ENCODE data around the gene XAB2. TPM values are rescaled to one million over a fixed set of nuclear protein-coding genes. Genes with fewer than 3 reads are reported as not detected.

XAB2 gene
- total and polyA plus RNA-seq, 9 donors, result 23.0 to 34.6 (median 27.4) TPM

DNA sequence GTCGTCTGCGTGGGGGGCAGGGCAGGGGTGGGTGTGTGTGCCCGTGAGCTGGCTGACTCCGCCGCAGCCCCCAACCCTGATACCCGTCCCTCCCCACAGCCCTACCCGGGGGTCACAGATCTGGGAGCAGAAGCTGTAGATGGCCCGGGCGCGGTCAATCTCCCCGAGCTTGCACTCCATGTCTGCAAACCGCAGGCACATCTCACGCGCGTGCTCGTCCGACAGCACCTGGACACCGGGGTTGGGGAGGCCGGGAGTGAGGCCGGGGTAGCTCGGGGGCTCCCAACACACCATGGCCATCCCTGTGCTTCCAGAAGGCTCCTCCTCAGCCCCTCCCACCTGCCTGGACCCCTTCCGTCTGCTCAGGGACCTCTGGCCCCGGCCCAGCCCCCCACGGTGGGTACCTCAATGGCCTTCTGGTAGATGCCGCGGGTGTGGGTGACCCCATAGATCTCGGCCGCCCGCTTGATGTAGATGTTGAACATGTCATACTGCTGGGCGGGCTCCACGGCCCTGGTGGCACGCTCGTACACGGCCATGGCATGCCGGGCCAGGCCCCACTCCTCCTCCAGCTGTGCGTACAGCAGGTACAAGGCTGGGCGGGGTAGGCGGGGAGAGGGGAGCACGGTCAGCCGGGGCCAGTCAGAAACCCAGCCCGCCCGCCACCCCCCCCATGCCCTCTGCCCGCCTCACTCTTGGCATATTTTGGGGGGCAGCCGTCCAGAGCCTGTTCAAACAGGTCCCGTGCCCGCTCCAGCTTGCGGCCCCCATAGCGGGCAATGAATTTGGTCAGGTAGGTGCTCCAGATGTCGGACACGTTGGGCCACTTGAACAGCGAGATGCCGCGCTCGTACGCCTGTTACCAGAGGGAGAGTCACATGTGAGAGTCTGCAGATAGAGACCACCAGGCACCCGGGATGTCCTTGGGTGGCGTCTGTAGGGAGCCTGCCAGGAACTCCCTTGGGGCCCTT lies 8.6 kb downstream of the XAB2 start:
- DNase-seq, result no peak
- H3K4me3 ChIP-seq (ENCODE audit: low read length), result no peak overlapping the region
- 94% methylated on average over 39 of the region's 57 CpGs for WGBS (ENCODE audit: insufficient coverage)
- H3K4me1 ChIP-seq (ENCODE audit: control insufficient read depth, insufficient read depth, low read length), result peaks cover 13% of the 10 kb centered on the region
- H3K27ac ChIP-seq (ENCODE audit: low read length), result no peak overlapping the region
- no peaks in the 10 kb centered on the region for H3K27me3 ChIP-seq (ENCODE audit: control insufficient read depth, insufficient read depth, low read length)
- H3K9me3 ChIP-seq (replicated peaks; ENCODE audit: control insufficient read depth, low read depth, low read length), result no peaks in the 10 kb centered on the region
- H3K36me3 ChIP-seq (ENCODE audit: control insufficient read depth, insufficient read depth, low read length), result peaks cover 48% of the 10 kb centered on the region

DNA sequence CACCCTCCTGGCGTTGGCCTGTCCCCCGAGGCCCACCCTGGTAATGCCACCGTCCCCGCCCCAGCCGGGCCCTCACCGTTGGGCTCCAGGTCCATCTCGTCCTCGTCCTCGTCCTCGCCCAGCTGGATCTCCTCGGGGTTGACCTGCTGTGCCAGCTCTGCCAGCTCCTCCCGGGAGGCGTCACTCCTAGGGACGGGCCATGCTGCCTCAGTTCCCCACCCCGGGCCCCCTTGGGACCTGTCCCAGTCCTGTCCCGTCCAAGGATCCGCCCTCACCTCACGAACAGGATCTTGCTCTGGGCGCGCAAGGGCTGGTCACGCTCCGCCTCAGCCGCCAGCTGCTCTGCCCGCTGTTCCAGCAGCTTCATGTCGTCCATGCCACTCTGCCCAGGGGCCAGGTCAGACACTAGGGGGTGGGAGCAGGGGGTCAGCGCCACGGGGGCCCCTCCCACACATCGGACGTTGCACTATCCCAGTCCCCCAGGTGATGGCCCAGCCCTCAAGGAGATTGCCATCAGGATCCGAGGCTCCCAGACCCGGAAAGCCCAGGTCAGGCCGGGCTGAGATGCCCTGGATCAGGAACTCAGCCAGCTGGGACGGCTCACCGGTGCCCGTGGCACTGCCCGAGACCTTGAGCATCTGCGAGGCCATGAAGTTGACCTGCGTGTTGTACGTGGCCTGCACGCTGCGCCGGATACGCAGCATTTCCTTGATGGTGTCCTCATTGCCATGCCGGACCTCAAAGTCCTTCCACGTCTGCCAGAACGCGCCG lies 9.5 kb downstream of the XAB2 start:
- Histone ChIP-seq H3K4me1 (ENCODE audit: control insufficient read depth, insufficient read depth, low read length) (peaks cover 13% of the 10 kb centered on the region), H3K27me3 (ENCODE audit: control insufficient read depth, insufficient read depth, low read length) (no peaks in the 10 kb centered on the region), H3K9me3 (replicated peaks; ENCODE audit: control insufficient read depth, low read depth, low read length) (no peaks in the 10 kb centered on the region), H3K27ac (ENCODE audit: low read length) (no peak overlapping the region), H3K36me3 (ENCODE audit: control insufficient read depth, insufficient read depth, low read length) (peaks cover 45% of the 10 kb centered on the region), H3K4me3 (ENCODE audit: low read length) (no peak overlapping the region)
- DNase-seq, result no peak
- WGBS (ENCODE audit: insufficient coverage), result 88% methylated on average over 47 of the region's 48 CpGs

DNA sequence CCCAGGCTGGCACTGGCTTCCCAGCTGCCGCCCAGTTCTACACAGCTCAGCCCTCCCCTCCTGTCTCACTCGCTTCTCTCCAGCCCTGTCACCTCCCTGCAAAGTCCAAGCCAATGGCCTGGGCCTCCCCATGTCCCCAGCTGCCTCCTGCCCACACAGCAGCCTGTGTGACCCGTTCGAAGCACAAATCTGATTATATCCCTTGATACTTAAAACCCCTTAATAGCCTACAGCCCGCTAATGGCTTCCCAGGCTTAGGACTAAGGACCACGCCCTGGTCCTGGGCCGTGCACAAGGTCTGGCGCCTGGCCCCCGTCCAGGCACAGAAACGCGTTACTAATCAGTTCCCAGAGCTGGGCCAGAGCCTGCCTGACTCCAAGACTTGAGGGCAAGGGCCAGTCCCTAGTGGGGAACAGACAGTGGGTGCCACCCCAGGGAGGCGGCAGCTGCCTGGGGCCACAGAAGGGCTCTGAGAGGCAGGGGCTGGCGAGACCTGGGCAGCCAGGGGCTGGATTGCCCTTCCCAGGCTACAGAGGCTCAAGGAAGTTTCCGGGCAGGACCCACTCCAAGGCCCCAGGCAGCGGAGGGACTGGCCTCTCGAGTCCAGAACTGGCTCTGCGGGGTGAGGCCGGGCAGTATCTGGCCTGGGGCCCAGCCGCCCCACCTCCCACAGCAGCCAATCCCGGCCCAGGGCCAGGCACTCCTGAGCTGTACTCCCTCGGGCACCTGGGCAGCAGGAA lies 10.4 kb downstream of the XAB2 start:
- H3K4me3 ChIP-seq (ENCODE audit: low read length), result no peak overlapping the region
- H3K9me3 ChIP-seq (replicated peaks; ENCODE audit: control insufficient read depth, low read depth, low read length), result no peaks in the 10 kb centered on the region
- 59% methylated on average over 13 of the region's 21 CpGs for WGBS (ENCODE audit: insufficient coverage)
- peak; percentile 43 for DNase-seq
- peaks cover 40% of the 10 kb centered on the region for H3K36me3 ChIP-seq (ENCODE audit: control insufficient read depth, insufficient read depth, low read length)
- peaks cover 13% of the 10 kb centered on the region for H3K4me1 ChIP-seq (ENCODE audit: control insufficient read depth, insufficient read depth, low read length)
- no peaks in the 10 kb centered on the region for H3K27me3 ChIP-seq (ENCODE audit: control insufficient read depth, insufficient read depth, low read length)
- no peak overlapping the region for H3K27ac ChIP-seq (ENCODE audit: low read length)

DNA sequence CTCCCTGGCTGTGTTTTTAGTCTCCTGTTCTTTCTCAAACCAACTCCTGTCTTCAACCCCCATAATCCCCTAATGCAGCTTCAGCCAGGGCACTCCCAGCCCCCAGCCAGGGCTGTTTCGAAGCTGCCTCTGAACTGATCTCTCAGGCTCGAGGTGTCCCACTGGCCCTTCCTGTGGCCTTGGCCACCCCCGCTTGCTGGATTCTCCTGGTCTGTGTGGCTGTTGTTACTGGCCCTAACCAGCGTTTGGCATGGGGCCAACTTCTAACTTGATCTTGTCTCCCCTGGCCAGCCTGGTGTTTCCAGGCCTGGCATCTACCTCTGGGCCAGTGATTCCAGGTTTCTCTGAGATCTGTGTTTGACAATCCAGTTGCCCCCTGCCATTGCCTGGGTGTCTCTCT lies 11.0 kb downstream of the XAB2 start:
- peaks cover 36% of the 10 kb centered on the region for H3K36me3 ChIP-seq (ENCODE audit: control insufficient read depth, insufficient read depth, low read length)
- peaks cover 13% of the 10 kb centered on the region for H3K4me1 ChIP-seq (ENCODE audit: control insufficient read depth, insufficient read depth, low read length)
- H3K4me3 ChIP-seq (ENCODE audit: low read length), result no peak overlapping the region
- WGBS (ENCODE audit: insufficient coverage), result 60% methylated on average over 4 of the region's 4 CpGs
- no peaks in the 10 kb centered on the region for H3K27me3 ChIP-seq (ENCODE audit: control insufficient read depth, insufficient read depth, low read length)
- H3K27ac ChIP-seq (ENCODE audit: low read length), result no peak overlapping the region
- DNase-seq, result no peak
- no peaks in the 10 kb centered on the region for H3K9me3 ChIP-seq (replicated peaks; ENCODE audit: control insufficient read depth, low read depth, low read length)

DNA sequence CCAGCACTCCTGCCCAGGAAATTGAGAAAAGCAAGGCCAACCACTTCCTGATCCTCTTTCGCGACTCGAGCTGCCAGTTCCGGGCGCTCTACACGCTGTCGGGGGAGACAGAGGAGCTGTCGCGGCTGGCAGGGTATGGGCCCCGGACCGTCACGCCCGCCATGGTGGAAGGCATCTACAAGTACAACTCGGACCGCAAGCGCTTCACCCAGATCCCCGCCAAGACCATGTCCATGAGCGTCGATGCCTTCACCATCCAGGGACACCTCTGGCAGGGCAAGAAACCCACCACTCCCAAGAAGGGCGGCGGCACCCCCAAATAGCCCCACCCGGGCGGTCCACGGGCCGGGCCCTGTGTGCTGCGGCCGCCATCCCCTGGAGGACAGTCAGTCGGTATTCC lies 11.6 kb downstream of the XAB2 start:
- Histone ChIP-seq H3K4me3 (ENCODE audit: low read length) (no peak overlapping the region), H3K4me1 (ENCODE audit: control insufficient read depth, insufficient read depth, low read length) (peaks cover 13% of the 10 kb centered on the region), H3K27me3 (ENCODE audit: control insufficient read depth, insufficient read depth, low read length) (no peaks in the 10 kb centered on the region), H3K27ac (ENCODE audit: low read length) (no peak overlapping the region), H3K36me3 (ENCODE audit: control insufficient read depth, insufficient read depth, low read length) (peaks cover 30% of the 10 kb centered on the region), H3K9me3 (replicated peaks; ENCODE audit: control insufficient read depth, low read depth, low read length) (no peaks in the 10 kb centered on the region)
- 86% methylated on average over 22 of the region's 28 CpGs for WGBS (ENCODE audit: insufficient coverage)
- DNase-seq, result no peak

DNA sequence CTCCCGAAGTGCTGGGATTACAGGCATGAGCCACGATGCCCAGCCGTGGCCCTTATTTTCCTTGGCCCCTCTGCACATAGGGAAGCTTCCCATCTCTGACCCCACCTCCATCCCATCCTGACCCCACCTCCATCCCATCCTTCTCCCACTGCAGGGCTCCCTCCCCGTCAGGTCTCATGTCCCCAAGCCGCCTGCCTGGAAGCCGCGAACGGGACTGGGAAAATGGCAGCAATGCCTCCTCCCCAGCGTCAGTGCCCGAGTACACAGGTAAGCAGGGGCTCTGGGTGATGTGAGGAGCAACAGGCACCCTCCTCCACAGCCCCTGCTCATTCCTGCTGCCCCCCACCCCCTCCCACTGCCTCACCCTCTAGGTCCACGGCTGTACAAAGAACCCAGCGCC lies 12.2 kb downstream of the XAB2 start:
- no peak for DNase-seq
- peaks cover 13% of the 10 kb centered on the region for H3K4me1 ChIP-seq (ENCODE audit: control insufficient read depth, insufficient read depth, low read length)
- no peak overlapping the region for H3K4me3 ChIP-seq (ENCODE audit: low read length)
- 77% methylated on average over 5 of the region's 12 CpGs for WGBS (ENCODE audit: insufficient coverage)
- H3K27ac ChIP-seq (ENCODE audit: low read length), result no peak overlapping the region
- H3K27me3 ChIP-seq (ENCODE audit: control insufficient read depth, insufficient read depth, low read length), result no peaks in the 10 kb centered on the region
- no peaks in the 10 kb centered on the region for H3K9me3 ChIP-seq (replicated peaks; ENCODE audit: control insufficient read depth, low read depth, low read length)
- H3K36me3 ChIP-seq (ENCODE audit: control insufficient read depth, insufficient read depth, low read length), result peaks cover 25% of the 10 kb centered on the region

DNA sequence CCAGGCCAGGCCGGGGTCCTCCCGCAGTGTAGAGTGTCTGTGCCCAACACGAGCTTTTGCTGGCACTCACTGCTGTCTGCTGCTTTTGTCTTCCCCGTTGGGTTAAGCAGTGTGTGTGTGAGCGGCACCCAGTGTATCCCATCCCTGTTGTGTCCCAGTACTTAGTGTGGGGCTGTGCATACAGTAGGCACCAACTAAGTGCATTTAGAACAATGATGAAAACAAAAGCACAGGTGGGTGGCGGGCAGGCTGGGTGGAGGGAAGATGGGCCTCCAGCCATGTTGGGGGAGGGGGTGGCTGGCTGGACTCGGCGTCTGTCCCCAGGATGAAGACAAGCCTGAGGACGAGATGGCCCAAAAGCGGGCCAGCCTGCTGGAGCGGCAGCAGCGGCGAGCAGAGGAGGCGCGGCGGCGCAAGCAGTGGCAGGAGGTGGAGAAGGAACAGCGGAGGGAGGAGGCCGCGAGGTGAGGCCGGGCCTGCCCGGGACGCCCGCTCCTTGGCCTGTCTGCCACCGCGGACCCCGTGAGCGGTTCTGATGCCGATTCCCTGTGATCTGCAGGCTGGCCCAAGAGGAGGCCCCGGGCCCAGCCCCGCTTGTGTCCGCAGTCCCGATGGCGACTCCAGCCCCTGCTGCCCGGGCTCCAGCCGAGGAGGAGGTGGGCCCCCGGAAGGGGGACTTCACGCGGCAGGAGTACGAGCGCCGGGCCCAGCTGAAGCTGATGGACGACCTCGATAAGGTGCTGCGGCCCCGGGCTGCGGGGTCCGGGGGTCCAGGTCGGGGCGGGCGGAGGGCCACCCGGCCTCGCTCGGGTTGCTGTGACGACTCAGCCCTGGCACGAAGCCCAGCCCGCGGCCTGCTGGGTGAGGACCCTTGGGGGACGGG lies 14.2 kb downstream of the XAB2 start:
- H3K36me3 ChIP-seq (ENCODE audit: control insufficient read depth, insufficient read depth, low read length), result peaks cover 5% of the 10 kb centered on the region
- 84% methylated on average over 57 of the region's 59 CpGs for WGBS (ENCODE audit: insufficient coverage)
- no peak for DNase-seq
- H3K27ac ChIP-seq (ENCODE audit: low read length), result no peak overlapping the region
- H3K4me1 ChIP-seq (ENCODE audit: control insufficient read depth, insufficient read depth, low read length), result peaks cover 13% of the 10 kb centered on the region
- no peak overlapping the region for H3K4me3 ChIP-seq (ENCODE audit: low read length)
- H3K9me3 ChIP-seq (replicated peaks; ENCODE audit: control insufficient read depth, low read depth, low read length), result no peaks in the 10 kb centered on the region
- no peaks in the 10 kb centered on the region for H3K27me3 ChIP-seq (ENCODE audit: control insufficient read depth, insufficient read depth, low read length)

DNA sequence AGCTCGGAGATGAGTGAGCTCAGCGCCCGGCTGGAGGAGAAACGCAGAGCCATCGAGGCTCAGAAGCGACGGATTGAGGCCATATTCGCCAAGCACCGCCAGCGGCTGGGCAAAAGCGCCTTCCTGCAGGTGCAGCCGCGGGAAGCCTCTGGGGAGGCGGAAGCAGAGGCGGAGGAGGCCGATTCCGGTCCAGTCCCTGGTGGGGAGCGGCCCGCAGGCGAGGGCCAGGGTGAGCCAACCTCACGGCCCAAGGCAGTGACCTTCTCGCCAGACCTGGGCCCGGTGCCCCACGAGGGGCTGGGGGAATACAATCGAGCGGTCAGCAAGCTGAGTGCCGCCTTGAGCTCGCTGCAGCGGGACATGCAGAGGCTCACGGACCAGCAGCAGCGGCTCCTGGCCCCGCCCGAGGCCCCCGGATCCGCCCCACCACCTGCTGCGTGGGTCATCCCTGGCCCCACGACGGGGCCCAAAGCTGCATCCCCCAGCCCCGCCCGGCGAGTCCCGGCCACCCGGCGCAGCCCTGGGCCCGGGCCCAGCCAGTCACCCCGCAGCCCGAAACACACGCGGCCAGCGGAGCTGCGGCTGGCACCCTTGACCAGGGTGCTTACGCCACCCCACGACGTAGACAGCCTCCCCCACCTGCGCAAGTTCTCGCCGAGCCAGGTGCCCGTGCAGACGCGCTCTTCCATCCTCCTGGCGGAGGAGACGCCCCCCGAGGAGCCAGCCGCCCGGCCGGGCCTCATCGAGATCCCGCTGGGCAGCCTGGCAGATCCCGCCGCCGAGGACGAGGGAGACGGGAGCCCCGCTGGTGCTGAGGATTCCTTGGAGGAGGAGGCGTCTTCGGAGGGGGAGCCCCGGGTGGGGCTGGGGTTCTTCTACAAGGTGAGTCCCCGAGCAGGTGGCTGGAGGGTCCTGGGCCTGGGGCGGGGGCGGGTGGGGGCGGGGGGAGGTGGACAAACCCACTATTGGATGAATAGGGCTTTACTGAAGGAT lies 16.8 kb downstream of the XAB2 start:
- WGBS (ENCODE audit: insufficient coverage), result 90% methylated on average over 74 of the region's 81 CpGs
- no peaks in the 10 kb centered on the region for H3K36me3 ChIP-seq (ENCODE audit: control insufficient read depth, insufficient read depth, low read length)
- no peaks in the 10 kb centered on the region for H3K4me1 ChIP-seq (ENCODE audit: control insufficient read depth, insufficient read depth, low read length)
- no peaks in the 10 kb centered on the region for H3K27me3 ChIP-seq (ENCODE audit: control insufficient read depth, insufficient read depth, low read length)
- H3K4me3 ChIP-seq (ENCODE audit: low read length), result no peak overlapping the region
- DNase-seq, result peak; percentile 0
- no peak overlapping the region for H3K27ac ChIP-seq (ENCODE audit: low read length)
- H3K9me3 ChIP-seq (replicated peaks; ENCODE audit: control insufficient read depth, low read depth, low read length), result no peaks in the 10 kb centered on the region

All from muscle of leg (tissue), 11 donors.